DND-41 (cell line): ENCODE measurements around the gene RTN4RL2.

Experiments used
- ATAC-seq: fragments of 200-7000 bp; cut with Tn5 transposase; 3 replicates; pipeline ENCODE4 v1.9.1; 2021; ENCODE audit warnings: low read depth; ENCODE audit not compliant: insufficient read depth
- DNase-seq: peaks from one replicate; pipeline ENCODE4 v3.0.0-alpha.2; 2020
- H2AFZ ChIP-seq: 2 replicates; pipeline ENCODE4 v1.6.0; 2012; ENCODE audit warnings: low read depth, low read length
- H3K27ac ChIP-seq: 2 replicates; pipeline ENCODE4 v1.5.1; 2012; ENCODE audit warnings: low read length, inconsistent platforms
- H3K27me3 ChIP-seq: fragments of 200-600 bp; sonication (generic); 2 replicates; pipeline ENCODE4 v1.6.0; 2012; ENCODE audit warnings: low read length, mild to moderate bottlenecking, inconsistent platforms; ENCODE audit not compliant: insufficient read depth, poor library complexity
- H3K36me3 ChIP-seq: 2 replicates; pipeline ENCODE4 v1.5.1; 2012; ENCODE audit warnings: low read length, inconsistent platforms; ENCODE audit not compliant: insufficient read depth
- H3K4me1 ChIP-seq: 2 replicates; pipeline ENCODE4 v1.5.1; 2012; ENCODE audit warnings: mild to moderate bottlenecking, low read length; ENCODE audit not compliant: insufficient read depth
- H3K4me2 ChIP-seq: 2 replicates; pipeline ENCODE4 v1.6.0; 2012; ENCODE audit warnings: mild to moderate bottlenecking, moderate library complexity, low read length, inconsistent platforms; ENCODE audit not compliant: insufficient read depth
- H3K4me3 ChIP-seq, 2 experiments: fragments of 200-600 bp in 1 of 2; shearing (Covaris generic) in 1 of 2; 2 replicates each; pipeline ENCODE4 v1.5.1; 2012 to 2016; ENCODE audit warnings: inconsistent platforms in 2 of 2, low read length in 2 of 2, mild to moderate bottlenecking in 2 of 2, low read depth in 1 of 2, moderate library complexity in 1 of 2
- H3K79me2 ChIP-seq: 2 replicates; pipeline ENCODE4 v1.6.0; 2012; ENCODE audit warnings: low read length, inconsistent platforms; ENCODE audit not compliant: insufficient read depth
- H3K9ac ChIP-seq: 2 replicates; pipeline ENCODE4 v1.6.0; 2012; ENCODE audit warnings: low read depth, mild to moderate bottlenecking, inconsistent platforms, low read length, moderate library complexity
- H3K9me3 ChIP-seq: 2 replicates; pipeline ENCODE4 v1.5.1; 2012; ENCODE audit warnings: low read length, moderate library complexity, mild to moderate bottlenecking, inconsistent platforms; ENCODE audit not compliant: insufficient read depth, severe bottlenecking
- H4K20me1 ChIP-seq: 2 replicates; pipeline ENCODE4 v1.6.0; 2012; ENCODE audit warnings: low read length; ENCODE audit not compliant: insufficient read depth
- CTCF ChIP-seq: IDR thresholded peaks from 2 replicates; pipeline ENCODE4 v1.5.1; 2012; ENCODE audit warnings: borderline replicate concordance, low read length, moderate library complexity, mild to moderate bottlenecking; ENCODE audit not compliant: poor library complexity, severe bottlenecking; ENCODE audit errors: extremely low read depth
- EZH2 ChIP-seq: IDR thresholded peaks from 3 replicates; pipeline ENCODE4 v1.6.1; 2012; ENCODE audit warnings: borderline replicate concordance, low read depth, mild to moderate bottlenecking, moderate library complexity, low read length, inconsistent platforms; ENCODE audit not compliant: severe bottlenecking

RTN4RL2 gene

GRCh38 chr11:57483562-57483918 lies 23.2 kb downstream of the RTN4RL2 start:
- no peaks in the 10 kb centered on the region for H3K79me2 ChIP-seq
- peaks cover 12% of the 10 kb centered on the region for H3K4me1 ChIP-seq
- H2AFZ ChIP-seq: peak overlapping the region; percentile 53
- H3K4me2 ChIP-seq: peak overlapping the region; percentile 76
- no peak for ATAC-seq
- no peak for TF ChIP-seq EZH2
- no peak for TF ChIP-seq CTCF
- no peaks in the 10 kb centered on the region for H3K9me3 ChIP-seq
- H3K27me3 ChIP-seq: no peaks in the 10 kb centered on the region
- no peaks in the 10 kb centered on the region for H4K20me1 ChIP-seq
- DNase-seq: no peak
- H3K36me3 ChIP-seq: no peaks in the 10 kb centered on the region
- peak overlapping the region; percentile 47; the same call in 1 of the 2 replicates for H3K9ac ChIP-seq
- H3K4me3 ChIP-seq: no peak overlapping the region
- H3K27ac ChIP-seq: no peak overlapping the region

GRCh38 chr11:57484141-57484710 lies 23.9 kb downstream of the RTN4RL2 start:
- no peak overlapping the region for H3K4me2 ChIP-seq
- H3K4me1 ChIP-seq: peaks cover 12% of the 10 kb centered on the region
- no peaks in the 10 kb centered on the region for H3K79me2 ChIP-seq
- H3K27me3 ChIP-seq: no peaks in the 10 kb centered on the region
- H3K9ac ChIP-seq: no peak overlapping the region
- no peaks in the 10 kb centered on the region for H3K9me3 ChIP-seq
- no peak overlapping the region for H2AFZ ChIP-seq
- no peaks in the 10 kb centered on the region for H4K20me1 ChIP-seq
- H3K4me3 ChIP-seq: no peak overlapping the region
- TF ChIP-seq EZH2: no peak
- no peak for TF ChIP-seq CTCF
- DNase-seq: no peak
- H3K36me3 ChIP-seq: peaks cover 2% of the 10 kb centered on the region; the same call in 1 of the 2 replicates
- ATAC-seq: no peak
- no peak overlapping the region for H3K27ac ChIP-seq

GRCh38 chr11:57485217-57485990 lies 25.1 kb downstream of the RTN4RL2 start:
- H3K9ac ChIP-seq: no peak overlapping the region

More at GRCh38 chr11:57485217-57485990, 25.1 kb downstream of the RTN4RL2 start:
- H3K4me1 ChIP-seq: peaks cover 12% of the 10 kb centered on the region
- ATAC-seq (no peak), DNase-seq (no peak)
- no peaks in the 10 kb centered on the region for H4K20me1 ChIP-seq
- H3K9me3 ChIP-seq: no peaks in the 10 kb centered on the region
- H3K79me2 ChIP-seq: no peaks in the 10 kb centered on the region
- peaks cover 3% of the 10 kb centered on the region; the same call in 1 of the 2 replicates for H3K36me3 ChIP-seq
- no peak overlapping the region for H3K4me2 ChIP-seq
- no peak overlapping the region for H2AFZ ChIP-seq
- H3K27me3 ChIP-seq: no peaks in the 10 kb centered on the region
- no peak overlapping the region for H3K27ac ChIP-seq
- H3K4me3 ChIP-seq: no peak overlapping the region
- TF ChIP-seq EZH2 (no peak), CTCF (no peak)
